B cell (primary cell): ENCODE measurements around the gene TIMM10. TPM values are rescaled to one million over a fixed set of nuclear protein-coding genes. Genes with fewer than 3 reads are reported as not detected.

ENCODE experiments used
- ATAC-seq: fragments of 200-7000 bp; cut with Tn5 transposase; one replicate; pipeline ENCODE4 v1.10.0; 2021; ENCODE audit warnings: low read depth, mild to moderate bottlenecking, moderate number of reproducible peaks, moderate library complexity
- CTCF ChIA-PET: fragments of 350-600 bp; sonication (Branson Sonifier 250); formaldehyde crosslinking; loops from one replicate; lab custom pipeline; 2021; ENCODE audit warnings: antibody characterized with exemption, inconsistent platforms; lab: Charles Lee
- POLR2A ChIA-PET: fragments of 350-600 bp; sonication (Branson Sonifier 250); formaldehyde crosslinking; loops from one replicate; lab custom pipeline; 2021; ENCODE audit warnings: antibody characterized with exemption; lab: Charles Lee
- DNase-seq: peaks from one replicate; pipeline ENCODE4 v3.0.0; 2013
- H2AFZ ChIP-seq: 2 replicates; pipeline ENCODE4 v1.6.1; 2012; ENCODE audit warnings: mild to moderate bottlenecking, low read depth, low read length; ENCODE audit not compliant: insufficient read depth, poor library complexity, severe bottlenecking
- H3K27ac ChIP-seq, 2 donors: 1 replicate in 1 of 2; 2 replicates in 1 of 2; pipeline ENCODE4 v1.5.1; 2012 to 2013; ENCODE audit warnings: low read length in 2 of 2, mild to moderate bottlenecking in 2 of 2, moderate library complexity in 1 of 2
- H3K27me3 ChIP-seq, 4 experiments: fragments of 200-600 bp in 1 of 4; sonication (generic) in 1 of 4; replicated peaks in 1 of 4; 1 replicate in 2 of 4; 2 replicates in 2 of 4; pipeline versions ENCODE4 v1.6.1 to v1.7.0; 2013 to 2016; ENCODE audit warnings: low read length in 3 of 4, mild to moderate bottlenecking in 2 of 4, mixed read lengths in 1 of 4, moderate library complexity in 1 of 4; ENCODE audit not compliant: insufficient read depth in 4 of 4, control insufficient read depth in 3 of 4; ENCODE audit errors: control extremely low read depth in 1 of 4
- H3K36me3 ChIP-seq, 2 experiments: replicated peaks in 1 of 2; 1 replicate in 1 of 2; 2 replicates in 1 of 2; pipeline versions ENCODE4 v1.6.1 to v1.7.1; 2013; ENCODE audit warnings: low read length in 1 of 2; ENCODE audit not compliant: insufficient read depth in 2 of 2, control insufficient read depth in 1 of 2; ENCODE audit errors: control extremely low read depth in 1 of 2, extremely low read depth in 1 of 2
- H3K4me1 ChIP-seq, 2 donors: fragments of 200-600 bp in 1 of 2; sonication (generic) in 1 of 2; 1 replicate in 1 of 2; 2 replicates in 1 of 2; pipeline versions ENCODE4 v1.5.1 to v1.6.1; 2013 to 2017; ENCODE audit warnings: low read length in 2 of 2; ENCODE audit not compliant: control insufficient read depth in 2 of 2, insufficient read depth in 2 of 2
- H3K4me2 ChIP-seq: replicated peaks from 2 replicates; pipeline ENCODE3; 2012; ENCODE audit warnings: mild to moderate bottlenecking, low read depth, low read length; ENCODE audit not compliant: poor library complexity, severe bottlenecking
- H3K4me3 ChIP-seq, 5 experiments: fragments of 200-600 bp in 1 of 5; sonication (generic) in 1 of 5; 1 replicate in 3 of 5; 2 replicates in 2 of 5; pipeline versions ENCODE4 v1.5.1 to v1.7.0; 2011 to 2016; ENCODE audit warnings: low read length in 4 of 5, mild to moderate bottlenecking in 4 of 5, low read depth in 2 of 5, control low read depth in 1 of 5, moderate library complexity in 1 of 5; ENCODE audit not compliant: insufficient read depth in 1 of 5; ENCODE audit errors: control extremely low read depth in 1 of 5, extremely low read depth in 1 of 5
- H3K79me2 ChIP-seq: fragments of 200-600 bp; sonication (generic); one replicate; pipeline ENCODE4 v1.6.0; 2016; ENCODE audit warnings: low read length; ENCODE audit not compliant: control insufficient read depth, insufficient read depth
- H3K9ac ChIP-seq: fragments of 200-600 bp; sonication (generic); 2 replicates; pipeline ENCODE4 v1.6.1; 2017; ENCODE audit warnings: mild to moderate bottlenecking, low read length, moderate library complexity
- H3K9me3 ChIP-seq, 3 donors: one replicate each; pipeline versions ENCODE4 v1.6.1 to v1.7.1; 2013; ENCODE audit warnings: low read length in 2 of 3; ENCODE audit not compliant: control insufficient read depth in 2 of 3, insufficient read depth in 1 of 3; ENCODE audit errors: control extremely low read depth in 1 of 3
- H4K20me1 ChIP-seq: 2 replicates; pipeline ENCODE4 v1.6.0; 2012; ENCODE audit warnings: mild to moderate bottlenecking, low read length; ENCODE audit not compliant: insufficient read depth, control insufficient read depth, poor library complexity, severe bottlenecking
- H3K27ac Mint-ChIP-seq: one replicate; pipeline ENCODE4 v1.8.0; 2021; ENCODE audit warnings: mixed read lengths
- H3K27me3 Mint-ChIP-seq: one replicate; pipeline ENCODE4 v1.8.0; 2021; ENCODE audit warnings: mixed read lengths
- H3K4me1 Mint-ChIP-seq: one replicate; pipeline ENCODE4 v1.8.0; 2021; ENCODE audit warnings: mixed read lengths
- H3K4me3 Mint-ChIP-seq: one replicate; pipeline ENCODE4 v1.8.0; 2021; ENCODE audit warnings: mixed read lengths
- H3K9me3 Mint-ChIP-seq: one replicate; pipeline ENCODE4 v1.8.0; 2022; ENCODE audit warnings: mixed read lengths; ENCODE audit not compliant: insufficient read depth
- EZH2 ChIP-seq: IDR thresholded peaks from 2 replicates; pipeline ENCODE4 v1.6.1; 2012; ENCODE audit warnings: borderline replicate concordance, low read depth, mild to moderate bottlenecking, moderate library complexity, low read length; ENCODE audit not compliant: insufficient read depth, poor library complexity, severe bottlenecking
- WGBS: methylation state at CpG from one replicate; pipeline ENCODE4 v1.1.5; 2013; ENCODE audit warnings: missing lambda C conversion rate; ENCODE audit not compliant: insufficient coverage; 5-methylcytosine and 5-hydroxymethylcytosine counted together
- intact Hi-C: fragments of 100-400 bp; cut with micrococcal nuclease; formaldehyde crosslinking; loops from one replicate; pipeline ENCODE4 v1.10.0; 2022
- polyA plus RNA-seq: library from polyadenylated mRNA; depleted of rRNA; stranded (reverse); fragments of >200 nt; gene quantifications from 2 replicates; pipeline ENCODE4 v1.2.3, GENCODE V29; 2012
- total RNA-seq, 2 donors: library from RNA; stranded (reverse); fragments of 120-200 nt in 1 of 2; gene quantifications; 1 replicate in 1 of 2; 2 replicates in 1 of 2; pipeline versions ENCODE4 v1.2.3 to v1.2.4, GENCODE V29; 2013 to 2022
- TF ChIP-seq, protein P1 (sequence below): fragments of 200-600 bp; IDR thresholded peaks from one replicate; pipeline ENCODE4 v1.8.0; 2022; ENCODE audit warnings: antibody characterized with exemption, mild to moderate bottlenecking

Gene TIMM10
- total and polyA plus RNA-seq, 2 donors (not counting 1 experiment from before 2014, with no cell fraction given) = 36.5 to 39.6 TPM

DNA sequence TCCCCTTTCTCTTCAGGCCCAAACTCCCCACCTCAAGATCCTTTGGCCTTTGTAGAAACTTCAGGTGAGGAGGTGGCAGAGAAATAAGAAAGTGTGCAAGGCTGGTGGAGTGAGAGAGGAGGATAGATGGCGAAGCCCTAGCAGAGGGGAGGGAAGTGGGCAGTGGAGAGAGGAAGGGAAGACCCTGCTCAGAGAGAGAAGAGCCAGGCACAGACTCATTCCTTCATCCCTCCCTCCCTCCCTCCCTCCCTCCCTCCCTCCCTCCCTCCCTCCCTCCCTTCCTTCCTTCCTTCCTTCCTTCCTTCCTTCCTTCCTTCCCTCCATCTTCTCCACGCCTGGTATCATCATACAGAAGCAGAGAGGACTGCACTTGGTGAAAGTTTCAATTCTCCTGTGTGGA, 49.2 kb downstream of the TIMM10 start:
- H3K27me3 Mint-ChIP-seq = peaks cover 5% of the 10 kb centered on the region
- H3K79me2 ChIP-seq = no peaks in the 10 kb centered on the region
- ATAC-seq (no peak), DNase-seq (no peak)
- no peak overlapping the region for H3K27ac Mint-ChIP-seq
- no peaks in the 10 kb centered on the region for H4K20me1 ChIP-seq
- no peak overlapping the region for H3K4me3 ChIP-seq
- no peak overlapping the region for H3K4me2 ChIP-seq
- WGBS = no CpG with 5 or more reads among the region's 2 CpGs
- peaks cover 39 to 47% of the 10 kb centered on the region in 2 donors for H3K4me1 ChIP-seq
- H3K9me3 ChIP-seq = peaks cover 0 to 4% (median 0%) of the 10 kb centered on the region in 3 donors
- no peak overlapping the region for H2AFZ ChIP-seq
- ChIA-PET CTCF (interaction anchor here (1.0 to 12.5 kb wide), 7 partner anchors 8 to 176 kb away, joined by 3 to 148 read pairs (median 24); partner anchors contain the start of gene RTN4RL2), POLR2A (no interaction called here)
- H3K9ac ChIP-seq = no peak overlapping the region
- H3K27ac ChIP-seq = no peak overlapping the region
- H3K27me3 ChIP-seq = peaks cover 0 to 22% (median 7%) of the 10 kb centered on the region in 4 experiments
- H3K4me3 Mint-ChIP-seq = peak overlapping the region; percentile 70
- H3K36me3 ChIP-seq = no peaks in the 10 kb centered on the region
- intact Hi-C loops = loop anchor here (5.0 kb wide), 1 partner anchor 36 kb away; the partner anchor contains the start of gene SLC43A1
- no peak for TF ChIP-seq EZH2
- TF ChIP-seq, protein P1, sequence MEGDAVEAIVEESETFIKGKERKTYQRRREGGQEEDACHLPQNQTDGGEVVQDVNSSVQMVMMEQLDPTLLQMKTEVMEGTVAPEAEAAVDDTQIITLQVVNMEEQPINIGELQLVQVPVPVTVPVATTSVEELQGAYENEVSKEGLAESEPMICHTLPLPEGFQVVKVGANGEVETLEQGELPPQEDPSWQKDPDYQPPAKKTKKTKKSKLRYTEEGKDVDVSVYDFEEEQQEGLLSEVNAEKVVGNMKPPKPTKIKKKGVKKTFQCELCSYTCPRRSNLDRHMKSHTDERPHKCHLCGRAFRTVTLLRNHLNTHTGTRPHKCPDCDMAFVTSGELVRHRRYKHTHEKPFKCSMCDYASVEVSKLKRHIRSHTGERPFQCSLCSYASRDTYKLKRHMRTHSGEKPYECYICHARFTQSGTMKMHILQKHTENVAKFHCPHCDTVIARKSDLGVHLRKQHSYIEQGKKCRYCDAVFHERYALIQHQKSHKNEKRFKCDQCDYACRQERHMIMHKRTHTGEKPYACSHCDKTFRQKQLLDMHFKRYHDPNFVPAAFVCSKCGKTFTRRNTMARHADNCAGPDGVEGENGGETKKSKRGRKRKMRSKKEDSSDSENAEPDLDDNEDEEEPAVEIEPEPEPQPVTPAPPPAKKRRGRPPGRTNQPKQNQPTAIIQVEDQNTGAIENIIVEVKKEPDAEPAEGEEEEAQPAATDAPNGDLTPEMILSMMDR = no peak
- no peaks in the 10 kb centered on the region for H3K9me3 Mint-ChIP-seq
- peaks cover 52% of the 10 kb centered on the region for H3K4me1 Mint-ChIP-seq

DNA sequence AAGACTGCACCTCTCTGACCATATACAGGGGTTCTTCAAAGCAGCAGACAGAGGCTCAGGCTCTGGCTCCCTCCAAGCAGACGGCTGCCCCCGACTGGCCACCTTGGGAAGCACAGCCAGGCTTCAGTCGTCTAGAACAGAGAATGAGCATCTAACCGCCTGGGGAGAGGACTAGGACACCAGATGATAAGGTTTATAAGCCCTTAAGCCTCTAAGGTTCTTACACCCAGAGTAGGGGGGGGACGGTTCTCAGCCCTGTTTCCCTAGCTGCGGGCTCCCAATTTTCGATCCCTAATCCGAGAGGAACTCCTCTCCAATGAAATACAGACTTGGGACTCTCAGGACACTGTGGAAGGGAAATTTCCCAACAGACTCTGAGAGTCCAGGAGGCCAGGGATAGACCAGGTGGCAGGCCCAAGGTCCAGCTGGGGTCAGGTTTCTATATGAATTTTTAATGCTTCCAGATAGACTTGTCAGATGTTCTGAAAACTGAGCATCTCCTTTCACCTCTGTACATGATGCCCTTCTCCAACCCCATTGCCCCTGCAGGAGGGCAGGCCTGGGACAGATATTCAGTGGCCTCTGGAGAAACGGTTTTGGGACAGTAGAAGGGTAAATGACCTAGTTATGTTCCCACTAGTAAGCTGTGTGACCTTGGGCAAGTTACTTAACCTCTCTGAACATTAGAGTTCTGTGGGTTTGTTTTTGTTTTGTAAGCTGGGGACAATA, 50.0 kb downstream of the TIMM10 start:
- Histone ChIP-seq H3K4me1 (peaks cover 46 to 53% of the 10 kb centered on the region in 2 donors), H3K4me3 (no peak overlapping the region), H3K27me3 (peaks cover 0 to 22% (median 9%) of the 10 kb centered on the region in 4 experiments), H3K9ac (no peak overlapping the region), H3K9me3 (peaks cover 0 to 4% (median 0%) of the 10 kb centered on the region in 3 donors), H3K79me2 (no peaks in the 10 kb centered on the region), H3K36me3 (no peaks in the 10 kb centered on the region), H3K4me2 (no peak overlapping the region), H4K20me1 (no peaks in the 10 kb centered on the region), H2AFZ (no peak overlapping the region), H3K27ac (no peak overlapping the region)
- WGBS = 10% methylated on average over 4 of the region's 9 CpGs
- Mint-ChIP-seq H3K27me3 (peaks cover 5% of the 10 kb centered on the region), H3K27ac (no peak overlapping the region), H3K9me3 (no peaks in the 10 kb centered on the region), H3K4me1 (peaks cover 60% of the 10 kb centered on the region), H3K4me3 (peak overlapping the region; percentile 61)
- ATAC-seq = peak; percentile 22
- CTCF ChIA-PET = interaction anchor here (1.0 to 12.5 kb wide), 6 partner anchors 13 to 135 kb away, joined by 3 to 148 read pairs (median 22); partner anchors contain the start of gene RTN4RL2
- POLR2A ChIA-PET = no interaction called here
- TF ChIP-seq, protein P1 = peak; percentile 63
- TF ChIP-seq EZH2 = no peak
- intact Hi-C loops = loop anchor here (1.0 to 5.0 kb wide), 2 partner anchors 23 to 37 kb away; partner anchors contain the start of gene SLC43A1
- DNase-seq = peak; percentile 52
